Measurements from ENCODE around the gene ELOB.

Gene ELOB

GRCh38 chr16:2811703-2812471 is 34.8 kb upstream of the ELOB start:
- DNase-seq (ENCODE audit: low read depth in 2 of 3, low spot score in 2 of 3) = no peak

GRCh38 chr16:2810651-2811050 is 33.6 kb upstream of the ELOB start:
- DNase-seq (ENCODE audit: low read depth in 2 of 3, low spot score in 2 of 3) = no peak

DNA sequence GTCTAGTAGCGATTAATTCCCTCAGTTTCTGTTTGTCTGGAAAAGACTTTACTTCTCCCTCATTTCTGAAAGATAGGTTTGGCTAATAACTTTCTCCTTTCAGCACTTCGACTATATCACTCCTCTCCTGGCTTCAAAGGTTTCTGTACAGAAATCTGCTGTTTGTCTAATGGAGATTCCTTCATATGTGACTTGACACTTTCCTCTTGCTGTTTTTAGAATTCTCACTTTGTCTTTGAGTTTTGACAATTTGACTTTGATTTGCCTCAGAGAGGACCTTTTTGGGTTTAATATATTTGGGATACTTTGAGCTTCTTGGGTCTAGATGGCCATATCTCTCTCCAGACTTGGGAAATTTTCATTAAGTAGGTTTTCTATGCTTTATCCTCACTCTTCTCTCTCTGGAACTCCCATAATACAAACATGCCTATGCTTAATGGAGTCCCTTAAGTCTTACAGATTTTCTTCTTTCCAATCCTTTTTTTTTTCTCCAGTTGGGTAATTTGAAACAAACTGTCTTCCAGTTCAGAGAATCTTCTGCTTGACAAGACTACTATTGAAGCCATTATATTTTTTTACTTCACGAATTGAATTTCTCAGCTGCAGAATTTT is 32.2 kb upstream of the ELOB start:
- DNase-seq (ENCODE audit: low read depth in 2 of 3, low spot score in 2 of 3) = no peak

- DNase-seq (ENCODE audit: low read depth in 2 of 3, low spot score in 2 of 3) = no peak
Observed at GRCh38 chr16:2808181-2808580, 31.1 kb upstream of the ELOB start.

- no peak for DNase-seq (ENCODE audit: low read depth in 2 of 3, low spot score in 2 of 3)
Observed at GRCh38 chr16:2806286-2806685, 29.2 kb upstream of the ELOB start.

- DNase-seq (ENCODE audit: low read depth in 2 of 3, low spot score in 2 of 3) = no peak
Observed at GRCh38 chr16:2804728-2805127, 27.6 kb upstream of the ELOB start.

DNA sequence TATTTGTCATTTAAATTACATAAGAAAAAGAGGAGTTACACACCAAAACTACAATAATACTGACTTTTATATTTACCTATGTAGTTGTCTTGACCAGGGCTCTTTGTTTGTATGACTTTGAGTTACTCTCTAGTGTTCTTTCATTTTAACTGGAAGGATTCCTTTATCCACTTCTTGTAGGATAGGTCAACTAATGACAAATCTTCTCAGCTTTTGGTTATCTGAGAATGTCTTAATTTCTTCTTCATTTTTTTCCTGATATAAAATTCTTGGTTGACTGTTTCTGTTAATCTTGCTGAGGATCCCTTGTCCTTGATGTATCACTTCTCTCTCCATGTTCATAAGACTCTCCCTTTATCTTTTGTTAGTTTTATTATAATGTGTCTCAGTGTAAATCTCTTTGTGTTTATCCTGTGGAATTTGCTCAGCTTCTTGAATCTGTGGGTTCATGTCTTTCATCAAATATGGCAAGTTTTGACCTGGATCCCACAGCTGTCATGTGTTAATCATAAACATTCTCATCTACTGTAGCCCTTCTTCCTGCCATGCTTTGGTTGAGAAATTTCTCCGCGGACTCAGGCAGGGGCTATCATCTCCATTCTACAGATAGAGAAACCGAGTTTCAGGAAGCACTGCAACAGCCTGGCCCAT is 26.6 kb upstream of the ELOB start:
- DNase-seq (ENCODE audit: low read depth in 2 of 3, low spot score in 2 of 3) = no peak

- DNase-seq (ENCODE audit: low read depth in 2 of 3, low spot score in 2 of 3) = no peak
Observed at GRCh38 chr16:2799859-2800226, 22.8 kb upstream of the ELOB start.

GRCh38 chr16:2799205-2799858 is 22.3 kb upstream of the ELOB start:
- no peak for DNase-seq (ENCODE audit: low read depth in 2 of 3, low spot score in 2 of 3)

- no peak for DNase-seq (ENCODE audit: low read depth in 2 of 3, low spot score in 2 of 3)
Observed at GRCh38 chr16:2798723-2799204, 21.7 kb upstream of the ELOB start.

DNA sequence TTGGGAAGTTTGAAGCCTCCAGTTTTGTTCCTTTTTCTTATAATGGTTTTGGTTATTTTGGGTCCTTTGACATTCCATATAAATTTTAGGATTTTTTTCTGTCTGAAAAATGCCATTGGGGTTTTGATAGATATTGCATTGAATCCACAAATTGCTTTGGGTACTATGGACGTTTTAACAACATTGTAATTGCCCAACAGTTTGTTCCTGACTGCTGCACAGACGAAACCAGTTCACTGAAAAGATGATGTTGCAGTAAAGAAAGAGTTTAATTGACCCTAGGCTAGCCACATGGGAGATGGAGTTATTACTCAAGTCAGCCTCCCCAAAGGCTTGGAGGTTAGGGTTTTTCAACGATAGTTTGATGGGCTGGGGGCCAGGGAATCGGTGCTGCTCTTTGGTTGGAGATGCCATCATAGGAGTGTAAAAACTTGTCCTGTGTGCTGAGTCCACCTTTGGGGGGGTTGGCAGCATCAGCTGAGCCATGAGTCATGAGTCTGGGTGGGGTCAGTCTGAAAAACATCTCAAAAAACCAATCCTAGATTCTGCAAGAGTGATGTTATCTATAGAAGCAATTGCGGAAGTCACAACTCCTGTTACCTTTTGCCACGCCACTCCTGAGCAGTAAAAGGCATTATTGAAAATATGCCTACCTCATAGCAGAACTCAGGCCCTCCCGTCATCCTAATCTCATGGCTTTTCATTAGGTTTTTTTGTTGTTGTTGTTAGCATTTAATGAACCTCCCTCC is 18.5 kb upstream of the ELOB start:
- no peak for DNase-seq (ENCODE audit: low read depth in 2 of 3, low spot score in 2 of 3)

- DNase-seq (ENCODE audit: low read depth in 2 of 3, low spot score in 2 of 3) = no peak
Observed at GRCh38 chr16:2792940-2793339, 15.9 kb upstream of the ELOB start.

DNA sequence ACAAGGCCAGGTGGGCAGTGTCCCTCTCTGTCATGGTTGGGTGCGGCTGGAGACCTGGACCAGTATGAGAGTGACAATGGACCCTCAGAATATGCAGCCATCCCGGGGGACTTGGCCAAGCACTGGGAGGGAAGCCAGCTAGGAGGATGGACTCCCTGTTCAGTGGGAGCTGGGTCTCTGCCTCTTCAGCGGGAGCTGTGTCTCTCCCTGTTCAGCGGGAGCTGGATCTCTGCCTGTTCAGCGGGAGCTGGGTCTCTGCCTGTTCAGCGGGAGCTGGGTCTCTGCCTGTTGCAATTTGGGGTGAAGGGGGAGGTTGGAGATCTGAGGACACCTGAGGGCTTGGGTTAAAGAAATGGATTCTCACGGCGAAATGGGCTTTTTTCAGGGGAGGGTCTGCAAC is 14.1 kb upstream of the ELOB start:
- no peak for DNase-seq (ENCODE audit: low read depth in 2 of 3, low spot score in 2 of 3)

GRCh38 chr16:2790631-2791030 is 13.6 kb upstream of the ELOB start:
- DNase-seq (ENCODE audit: low read depth in 2 of 3, low spot score in 2 of 3) = no peak

DNA sequence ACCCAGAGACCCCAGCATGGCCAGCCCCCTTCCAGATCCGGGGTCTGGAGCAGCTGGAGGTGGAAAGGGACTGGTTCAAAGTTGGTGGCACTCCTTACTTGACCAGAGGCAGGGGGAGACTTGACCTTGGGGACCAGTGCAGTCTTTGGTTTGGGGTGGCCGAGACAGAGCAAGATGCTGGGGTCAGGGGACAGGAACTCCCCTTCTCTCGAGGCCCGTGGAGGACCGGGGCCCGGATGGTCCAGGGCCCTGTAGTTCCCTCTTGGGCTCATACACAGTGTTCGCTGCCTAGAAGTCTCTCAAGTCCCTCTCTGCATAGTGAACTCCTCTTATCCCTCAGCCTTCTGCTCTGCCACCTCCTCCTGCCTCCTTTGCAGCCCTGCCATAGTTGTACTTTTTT is 10.9 kb upstream of the ELOB start:
- no peak for DNase-seq (ENCODE audit: low read depth in 2 of 3, low spot score in 2 of 3)

DNA sequence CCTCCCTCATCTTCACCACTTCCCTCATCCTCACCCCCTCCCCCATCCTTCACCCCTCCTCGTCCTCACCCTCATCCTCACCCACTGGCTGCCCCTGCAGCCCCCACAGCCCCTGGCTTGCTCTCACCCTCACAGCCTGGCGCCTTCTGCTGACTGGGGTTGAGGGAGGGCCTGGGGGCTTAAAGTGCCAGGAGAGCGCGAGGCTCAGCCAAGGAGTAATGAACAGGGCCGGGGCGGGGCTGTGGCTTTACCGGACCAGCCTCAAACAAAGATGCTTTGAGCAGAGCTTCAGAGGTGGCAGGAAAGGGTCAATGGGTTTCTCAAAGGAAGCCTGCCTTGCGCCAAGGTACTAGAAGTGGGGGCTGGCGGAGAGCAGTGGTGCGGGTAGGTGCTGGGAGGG is 10.3 kb upstream of the ELOB start, which contains the start of gene PRSS33:
PRSS33 (minus strand) TSS at position 155 of the 400 bp plus-strand sequence. CDS start 1,013 bp downstream, outside the sequence.
- no peak for DNase-seq (ENCODE audit: low read depth in 2 of 3, low spot score in 2 of 3)

GRCh38 chr16:2786826-2787151 is 9.7 kb upstream of the ELOB start:
- no peak for DNase-seq (ENCODE audit: low read depth in 2 of 3, low spot score in 2 of 3)

GRCh38 chr16:2786061-2786825 is 9.2 kb upstream of the ELOB start:
- no peak for DNase-seq (ENCODE audit: low read depth in 2 of 3, low spot score in 2 of 3)

DNA sequence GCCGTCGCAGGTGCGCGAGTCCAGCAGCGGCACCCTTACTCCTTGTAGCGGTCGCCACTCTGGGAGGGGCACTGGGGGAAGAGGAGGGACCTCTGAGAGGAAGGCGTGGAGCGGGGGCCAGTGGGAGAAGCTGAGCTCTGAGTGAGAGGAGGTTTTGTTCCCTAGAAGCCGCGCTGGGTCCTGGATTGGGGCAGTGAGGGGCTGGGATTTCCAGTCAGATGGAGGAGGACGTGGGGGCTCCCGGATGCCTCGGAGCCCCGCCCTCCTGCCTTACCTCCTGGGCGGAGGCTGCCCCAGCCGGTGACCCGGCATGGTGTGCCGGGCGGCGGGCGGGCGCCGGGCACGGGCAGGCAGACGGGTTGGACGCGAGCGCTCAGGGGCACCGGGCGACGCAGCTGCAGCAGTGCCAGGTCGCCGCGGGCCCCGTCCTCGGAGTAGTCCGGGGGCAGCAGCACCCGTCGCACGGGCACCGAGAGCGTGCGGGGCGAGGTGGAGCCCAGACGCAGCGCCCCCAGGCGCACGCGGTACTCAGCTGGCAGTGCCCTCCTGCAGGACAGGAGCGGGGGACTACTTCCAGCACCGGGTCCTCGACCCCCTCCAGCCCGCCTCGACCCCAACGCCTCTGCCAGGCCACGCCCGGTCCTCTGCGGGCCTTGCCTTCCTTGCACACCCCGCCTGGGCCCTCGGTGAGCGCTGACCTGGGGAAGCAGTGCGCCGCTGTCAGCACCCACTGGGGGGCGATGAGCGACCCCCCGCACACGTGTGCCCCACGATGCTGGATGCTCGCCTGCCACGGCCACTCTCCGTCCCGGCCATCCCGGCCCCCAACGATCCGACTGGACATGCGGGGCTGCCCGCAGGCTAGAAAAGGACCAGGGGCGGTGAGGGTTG is 8.3 kb upstream of the ELOB start:
- DNase-seq (ENCODE audit: low read depth in 2 of 3, low spot score in 2 of 3) = peak in 1 of 3 experiments; percentile 19
